Parathyroid adenoma (tissue), 2 donors: ENCODE results near the gene C16orf86.

Experiments
- H2AFZ ChIP-seq: fragments of 300-600 bp; sonication (generic); one replicate; pipeline ENCODE4 v1.7.0; 2017; ENCODE audit warnings: antibody characterized with exemption, mild to moderate bottlenecking
- H3K27ac ChIP-seq: fragments of 300-600 bp; sonication (generic); one replicate; pipeline ENCODE4 v1.7.0; 2017
- H3K27me3 ChIP-seq: fragments of 300-600 bp; sonication (generic); one replicate; pipeline ENCODE4 v1.7.0; 2017; ENCODE audit warnings: low read length; ENCODE audit not compliant: control insufficient read depth, insufficient read depth
- H3K36me3 ChIP-seq: fragments of 300-600 bp; sonication (generic); one replicate; pipeline ENCODE4 v1.7.0; 2017; ENCODE audit warnings: low read length; ENCODE audit not compliant: control insufficient read depth, insufficient read depth
- H3K4me1 ChIP-seq: fragments of 300-600 bp; sonication (generic); one replicate; pipeline ENCODE4 v1.7.0; 2017; ENCODE audit warnings: control low read depth
- H3K4me2 ChIP-seq: fragments of 300-600 bp; sonication (generic); one replicate; pipeline ENCODE4 v1.7.0; 2017; ENCODE audit warnings: low read length
- H3K4me3 ChIP-seq: fragments of 300-600 bp; sonication (generic); one replicate; pipeline ENCODE4 v1.7.0; 2017; ENCODE audit warnings: low read depth, low read length
- H3K79me2 ChIP-seq: fragments of 300-600 bp; sonication (generic); one replicate; pipeline ENCODE4 v1.7.0; 2017; ENCODE audit warnings: control low read depth
- H3K9ac ChIP-seq: fragments of 300-600 bp; sonication (generic); one replicate; pipeline ENCODE4 v1.7.0; 2017; ENCODE audit warnings: mild to moderate bottlenecking
- H3K9me3 ChIP-seq: fragments of 300-600 bp; sonication (generic); one replicate; pipeline ENCODE4 v1.7.0; 2017; ENCODE audit warnings: low read length; ENCODE audit not compliant: control insufficient read depth
- CTCF ChIP-seq: fragments of 300-600 bp; sonication (generic); IDR thresholded peaks from one replicate; pipeline ENCODE4 v1.7.0; 2017; ENCODE audit warnings: antibody characterized with exemption, mild to moderate bottlenecking
- donor health status: primary hyperparathyroidism.

C16orf86 gene

GRCh38 chr16:67676516-67676915 is 9.9 kb downstream of the C16orf86 start:
- H3K36me3 ChIP-seq: no peaks in the 10 kb centered on the region
- no peak overlapping the region for H3K4me2 ChIP-seq
- no peak overlapping the region for H3K9ac ChIP-seq
- H3K9me3 ChIP-seq: no peaks in the 10 kb centered on the region
- no peak overlapping the region for H3K27ac ChIP-seq
- peaks cover 2% of the 10 kb centered on the region for H3K4me1 ChIP-seq
- H3K4me3 ChIP-seq: no peak overlapping the region
- no peak for TF ChIP-seq CTCF
- peaks cover 3% of the 10 kb centered on the region for H3K79me2 ChIP-seq
- H3K27me3 ChIP-seq: no peaks in the 10 kb centered on the region
- no peak overlapping the region for H2AFZ ChIP-seq

GRCh38 chr16:67676939-67677338 is 10.3 kb downstream of the C16orf86 start:
- no peak overlapping the region for H3K9ac ChIP-seq
- no peaks in the 10 kb centered on the region for H3K27me3 ChIP-seq
- no peak overlapping the region for H3K27ac ChIP-seq
- no peaks in the 10 kb centered on the region for H3K9me3 ChIP-seq
- no peak overlapping the region for H3K4me2 ChIP-seq
- no peak overlapping the region for H2AFZ ChIP-seq
- no peak for TF ChIP-seq CTCF
- H3K36me3 ChIP-seq: no peaks in the 10 kb centered on the region
- peaks cover 3% of the 10 kb centered on the region for H3K79me2 ChIP-seq
- H3K4me1 ChIP-seq: peaks cover 2% of the 10 kb centered on the region
- H3K4me3 ChIP-seq: no peak overlapping the region

GRCh38 chr16:67677712-67678111 is 11.1 kb downstream of the C16orf86 start:
- Histone ChIP-seq H3K79me2 (peaks cover 3% of the 10 kb centered on the region), H3K4me2 (no peak overlapping the region), H3K27ac (no peak overlapping the region), H3K36me3 (no peaks in the 10 kb centered on the region), H3K9me3 (no peaks in the 10 kb centered on the region), H3K9ac (no peak overlapping the region), H3K4me3 (no peak overlapping the region), H3K4me1 (peaks cover 2% of the 10 kb centered on the region), H3K27me3 (no peaks in the 10 kb centered on the region), H2AFZ (no peak overlapping the region)
- TF ChIP-seq CTCF: no peak

GRCh38 chr16:67678354-67679023 is 11.9 kb downstream of the C16orf86 start:
- no peak overlapping the region for H2AFZ ChIP-seq
- H3K27ac ChIP-seq: no peak overlapping the region
- no peak for TF ChIP-seq CTCF
- peaks cover 3% of the 10 kb centered on the region for H3K79me2 ChIP-seq
- H3K4me3 ChIP-seq: no peak overlapping the region
- H3K4me2 ChIP-seq: no peak overlapping the region
- no peaks in the 10 kb centered on the region for H3K36me3 ChIP-seq
- no peak overlapping the region for H3K9ac ChIP-seq
- no peaks in the 10 kb centered on the region for H3K27me3 ChIP-seq
- H3K4me1 ChIP-seq: peaks cover 2% of the 10 kb centered on the region
- H3K9me3 ChIP-seq: no peaks in the 10 kb centered on the region
